Uterus (tissue), 4 donors: Measurements from ENCODE around the gene ATP6V0B. TPM values are rescaled to one million over a fixed set of nuclear protein-coding genes. Genes with fewer than 3 reads are reported as not detected.
A peak's percentile ranks its signal among the peaks of the same experiment; 100 is the strongest.

Experiments used
- DNase-seq, 2 donors: peaks; one replicate each; pipeline ENCODE4 v3.0.0-alpha.2; 2019 to 2020
- H3K27ac ChIP-seq, 2 donors: fragments of 200-600 bp; sonication (generic); 1 replicate in 1 of 2; 2 replicates in 1 of 2; pipeline ENCODE4 v1.5.1; 2016 to 2018
- H3K27me3 ChIP-seq, 2 donors: fragments of 200-600 bp; sonication (generic); one replicate each; pipeline ENCODE4 v1.5.1; 2018 to 2019; ENCODE audit warnings: control low read depth in 1 of 2
- H3K36me3 ChIP-seq, 2 donors: fragments of 200-600 bp; sonication (generic); one replicate each; pipeline ENCODE4 v1.5.1; 2019; ENCODE audit warnings: control low read depth in 1 of 2
- H3K4me1 ChIP-seq, 2 donors: fragments of 200-600 bp; sonication (generic); one replicate each; pipeline ENCODE4 v1.5.1; 2018 to 2019; ENCODE audit warnings: control low read depth in 1 of 2
- H3K4me3 ChIP-seq, 2 donors: fragments of 200-600 bp; sonication (generic); 1 replicate in 1 of 2; 2 replicates in 1 of 2; pipeline ENCODE4 v1.5.1; 2018 to 2019; ENCODE audit warnings: mild to moderate bottlenecking in 1 of 2
- H3K9me3 ChIP-seq, 2 donors: fragments of 200-600 bp; sonication (generic); one replicate each; pipeline ENCODE4 v1.5.1; 2019; ENCODE audit warnings: control low read depth in 1 of 2
- POLR2A ChIP-seq, 2 donors: fragments of 450-650 bp; IDR thresholded peaks; one replicate each; pipeline ENCODE4 v1.6.1; 2016; ENCODE audit warnings: antibody characterized with exemption in 2 of 2, mild to moderate bottlenecking in 1 of 2, moderate library complexity in 1 of 2
- intact Hi-C: fragments of 100-400 bp; cut with DNase I; formaldehyde crosslinking; loops from one replicate; pipeline ENCODE4 v1.15.1; 2023; ENCODE audit warnings: low total_unique reads
- total RNA-seq, 4 donors: library from RNA; depleted of rRNA in 3 of 4; stranded (reverse); fragments of >200 nt in 3 of 4; gene quantifications; one replicate each; pipeline versions ENCODE4 v1.1.0 to v1.2.4, GENCODE V29; 2014 to 2023
- TF ChIP-seq, protein P1 (sequence below), 4 experiments: fragments of 200-600 bp in 2 of 4; fragments of 450-650 bp in 2 of 4; sonication (generic) in 2 of 4; IDR thresholded peaks; one replicate each; pipeline ENCODE4 v1.5.1; 2016 to 2019; ENCODE audit warnings: antibody characterized with exemption in 4 of 4, mild to moderate bottlenecking in 2 of 4, moderate library complexity in 1 of 4
- donor health status: DM: yes; HTN: yes; CAD: no.

The ATP6V0B gene
- total RNA-seq, 4 donors from 2014 or later, result 49.6 to 183 (median 65.4) TPM

DNA sequence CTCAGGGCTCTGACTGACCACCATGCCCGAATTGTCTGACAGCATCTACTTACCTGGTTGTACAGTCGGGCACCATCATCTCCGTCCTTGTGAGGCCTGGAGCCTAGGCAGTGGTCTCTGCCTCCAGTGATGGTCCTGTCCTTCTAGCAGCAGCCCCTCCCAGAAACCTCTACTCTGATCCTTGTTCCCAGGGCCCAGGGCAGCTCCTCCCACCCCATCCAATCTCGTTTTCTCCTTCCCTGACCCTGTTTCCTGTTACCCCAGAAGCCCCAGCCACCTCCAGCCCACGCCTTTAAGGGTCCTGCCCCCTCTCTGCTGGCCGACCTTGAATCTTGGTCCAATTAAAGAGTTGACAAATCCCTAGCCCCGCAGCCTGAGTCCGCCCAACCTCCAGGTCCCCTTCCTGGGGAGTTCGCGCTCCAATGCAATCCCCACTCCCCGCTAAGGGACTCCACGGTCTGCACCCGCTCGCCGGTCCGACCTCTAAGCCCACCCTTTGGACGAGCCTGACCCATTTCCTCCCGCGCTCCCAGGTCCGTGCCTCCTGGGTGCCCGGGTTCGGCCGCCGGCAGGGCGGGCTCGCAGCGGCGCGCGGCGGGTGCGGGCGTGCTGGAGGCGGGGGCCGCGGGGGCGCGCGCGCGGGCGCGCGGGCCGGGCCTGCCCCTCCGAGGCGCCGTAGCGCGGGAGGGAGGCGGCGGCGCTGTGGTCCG, 3.9 kb downstream of the ATP6V0B start, which contains the start of gene B4GALT2:
TSS of gene B4GALT2 (plus strand) at position 660 of the 710 bp plus-strand sequence. CDS start 1,951 bp downstream, outside the sequence.
- Histone ChIP-seq H3K27me3 (no peaks in the 10 kb centered on the region), H3K9me3 (no peaks in the 10 kb centered on the region), H3K4me3 (peak within 1 kb of the TSS; percentile 42 to 87), H3K4me1 (peaks cover 4 to 8% of the 10 kb centered on the region in 2 donors), H3K27ac (peak within 1 kb of the TSS; percentile 52 to 70), H3K36me3 (no peaks in the 10 kb centered on the region)
- TF ChIP-seq, protein P1, sequence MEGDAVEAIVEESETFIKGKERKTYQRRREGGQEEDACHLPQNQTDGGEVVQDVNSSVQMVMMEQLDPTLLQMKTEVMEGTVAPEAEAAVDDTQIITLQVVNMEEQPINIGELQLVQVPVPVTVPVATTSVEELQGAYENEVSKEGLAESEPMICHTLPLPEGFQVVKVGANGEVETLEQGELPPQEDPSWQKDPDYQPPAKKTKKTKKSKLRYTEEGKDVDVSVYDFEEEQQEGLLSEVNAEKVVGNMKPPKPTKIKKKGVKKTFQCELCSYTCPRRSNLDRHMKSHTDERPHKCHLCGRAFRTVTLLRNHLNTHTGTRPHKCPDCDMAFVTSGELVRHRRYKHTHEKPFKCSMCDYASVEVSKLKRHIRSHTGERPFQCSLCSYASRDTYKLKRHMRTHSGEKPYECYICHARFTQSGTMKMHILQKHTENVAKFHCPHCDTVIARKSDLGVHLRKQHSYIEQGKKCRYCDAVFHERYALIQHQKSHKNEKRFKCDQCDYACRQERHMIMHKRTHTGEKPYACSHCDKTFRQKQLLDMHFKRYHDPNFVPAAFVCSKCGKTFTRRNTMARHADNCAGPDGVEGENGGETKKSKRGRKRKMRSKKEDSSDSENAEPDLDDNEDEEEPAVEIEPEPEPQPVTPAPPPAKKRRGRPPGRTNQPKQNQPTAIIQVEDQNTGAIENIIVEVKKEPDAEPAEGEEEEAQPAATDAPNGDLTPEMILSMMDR (IDR thresholded peaks at IDR 0.05), result no peak
- TF ChIP-seq POLR2A (IDR thresholded peaks at IDR 0.05), result no peak
- intact Hi-C loops, result no loop called here
- DNase-seq, result peak; percentile 26 to 53

DNA sequence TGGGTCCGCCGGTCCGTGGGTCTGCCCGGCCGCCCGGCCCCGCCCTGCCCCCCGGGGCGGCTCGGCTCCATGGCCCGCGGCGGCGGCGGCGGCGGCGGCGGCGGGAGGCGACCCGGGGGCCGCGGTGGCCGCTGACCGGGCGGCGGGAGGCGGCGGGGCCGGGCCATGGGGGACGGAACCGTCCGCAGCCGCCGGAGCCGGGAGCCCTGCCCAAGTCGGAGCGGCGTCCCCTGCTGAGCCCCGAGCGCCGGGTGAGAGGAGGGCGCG, 4.4 kb downstream of the ATP6V0B start:
- H3K36me3 ChIP-seq, result no peaks in the 10 kb centered on the region
- H3K4me1 ChIP-seq, result peaks cover 4 to 8% of the 10 kb centered on the region in 2 donors
- peak overlapping the region; percentile 42 to 87 for H3K4me3 ChIP-seq
- DNase-seq, result no peak
- intact Hi-C loops, result no loop called here
- no peaks in the 10 kb centered on the region for H3K27me3 ChIP-seq
- peak overlapping the region; percentile 52 to 70 for H3K27ac ChIP-seq
- H3K9me3 ChIP-seq, result no peaks in the 10 kb centered on the region
- TF ChIP-seq POLR2A (IDR thresholded peaks at IDR 0.05), result no peak
- TF ChIP-seq, protein P1 (IDR thresholded peaks at IDR 0.05), result no peak

DNA sequence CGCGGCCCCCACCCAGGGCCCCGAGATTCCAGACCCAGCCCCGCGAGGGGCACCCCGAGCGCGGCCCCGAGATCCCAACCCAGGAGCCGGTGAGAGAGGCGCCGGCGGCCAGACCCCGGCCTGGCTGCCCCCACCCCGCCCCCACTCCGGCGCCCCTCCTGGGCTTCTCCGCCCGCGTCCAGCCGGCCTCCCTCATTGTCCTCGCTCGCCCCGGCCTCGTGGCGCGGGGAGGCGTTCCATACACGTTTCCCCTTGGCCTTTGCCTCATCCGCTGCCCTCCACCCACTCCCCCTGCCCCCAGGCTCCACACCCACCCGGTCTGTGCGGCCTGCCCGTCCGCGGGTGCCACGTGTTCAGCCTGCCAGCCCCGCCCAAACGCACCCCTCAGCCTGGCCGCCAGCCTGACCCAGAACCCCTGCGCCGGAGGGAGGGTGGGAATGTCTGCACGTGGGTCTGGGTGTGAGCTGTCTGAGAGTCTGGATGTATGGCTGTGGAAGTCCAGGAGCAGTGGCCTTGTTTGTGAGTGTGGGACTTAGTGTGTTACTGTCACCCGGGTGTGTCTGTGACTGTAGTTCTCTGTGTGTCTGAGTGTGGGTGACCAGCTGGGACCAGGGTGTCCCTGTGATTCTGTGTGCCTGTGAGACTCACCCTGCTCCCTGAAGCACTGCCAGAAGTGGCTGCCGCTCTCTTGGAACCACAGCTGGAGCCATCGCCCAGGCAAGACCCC, 4.9 kb downstream of the ATP6V0B start:
- peak; percentile 42 to 60 for DNase-seq
- intact Hi-C loops, result no loop called here
- H3K27me3 ChIP-seq, result no peaks in the 10 kb centered on the region
- H3K4me1 ChIP-seq, result peaks cover 4 to 8% of the 10 kb centered on the region in 2 donors
- H3K4me3 ChIP-seq, result peak overlapping the region; percentile 42 to 87
- TF ChIP-seq, protein P1 (IDR thresholded peaks at IDR 0.05), result no peak
- TF ChIP-seq POLR2A (IDR thresholded peaks at IDR 0.05), result no peak
- H3K27ac ChIP-seq, result peak overlapping the region; percentile 52 to 70
- no peaks in the 10 kb centered on the region for H3K9me3 ChIP-seq
- H3K36me3 ChIP-seq, result no peaks in the 10 kb centered on the region

DNA sequence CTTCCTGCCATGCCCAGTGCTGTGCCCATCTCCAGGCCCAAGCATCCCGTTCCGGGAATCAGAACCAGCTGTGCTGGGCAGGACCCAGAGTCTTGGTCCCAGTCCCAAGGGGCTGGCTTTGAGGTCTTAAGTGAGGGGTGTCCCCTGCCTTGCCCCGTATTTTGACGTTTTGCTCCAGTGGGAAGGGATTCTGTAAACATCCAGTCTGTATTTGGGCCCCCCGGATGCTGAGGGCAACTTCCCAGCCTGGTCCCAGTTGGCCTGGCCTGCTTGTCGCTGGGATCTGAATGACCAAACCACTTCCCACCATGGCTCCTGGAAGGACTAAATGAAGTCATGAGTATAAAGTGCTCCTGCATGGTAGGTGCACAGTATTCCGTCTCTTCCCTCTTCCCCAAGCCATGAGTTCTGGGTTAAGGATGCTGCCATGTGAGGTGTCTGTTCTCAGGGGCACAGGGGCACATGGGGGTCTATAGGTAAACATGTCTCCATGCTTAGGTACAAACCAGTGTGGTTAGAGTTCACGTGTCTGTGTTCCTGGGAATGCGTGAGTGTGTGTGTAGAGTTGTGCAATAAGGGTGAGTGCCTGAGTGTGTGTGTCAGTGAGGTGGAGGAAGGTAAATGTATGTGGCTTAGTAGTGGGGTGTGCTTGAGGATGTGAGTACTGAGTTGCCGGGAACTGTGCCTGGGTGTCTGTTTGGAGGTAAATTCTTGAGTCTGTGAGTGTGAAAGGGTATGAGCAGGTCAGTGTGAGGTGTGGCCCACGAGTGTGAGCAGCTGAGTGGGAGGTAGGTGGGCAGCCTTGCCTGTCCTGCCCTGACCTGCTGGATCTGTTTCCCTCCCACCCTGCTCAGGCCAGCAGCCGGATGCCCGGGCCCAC, 5.7 kb downstream of the ATP6V0B start:
- peak overlapping the region; percentile 52 to 70 for H3K27ac ChIP-seq
- H3K4me1 ChIP-seq, result peaks cover 4 to 8% of the 10 kb centered on the region in 2 donors
- DNase-seq, result peak in 1 of 2 donors; percentile 20
- TF ChIP-seq, protein P1 (IDR thresholded peaks at IDR 0.05), result no peak
- no peak for TF ChIP-seq POLR2A (IDR thresholded peaks at IDR 0.05)
- no peaks in the 10 kb centered on the region for H3K27me3 ChIP-seq
- intact Hi-C loops, result no loop called here
- no peaks in the 10 kb centered on the region for H3K36me3 ChIP-seq
- H3K4me3 ChIP-seq, result peak overlapping the region; percentile 42 to 87
- no peaks in the 10 kb centered on the region for H3K9me3 ChIP-seq
